8988T (cell line): Measurements from ENCODE around the gene SLC12A3.
"Not testable (repeated sequence)": the region's sequence is repeated elsewhere in the genome, so short reads cannot be mapped to it uniquely, and the experiment has no call there.

ENCODE experiments used
- DNase-seq: peaks from one replicate; pipeline ENCODE4 v3.0.0; 2011

The SLC12A3 gene

DNA sequence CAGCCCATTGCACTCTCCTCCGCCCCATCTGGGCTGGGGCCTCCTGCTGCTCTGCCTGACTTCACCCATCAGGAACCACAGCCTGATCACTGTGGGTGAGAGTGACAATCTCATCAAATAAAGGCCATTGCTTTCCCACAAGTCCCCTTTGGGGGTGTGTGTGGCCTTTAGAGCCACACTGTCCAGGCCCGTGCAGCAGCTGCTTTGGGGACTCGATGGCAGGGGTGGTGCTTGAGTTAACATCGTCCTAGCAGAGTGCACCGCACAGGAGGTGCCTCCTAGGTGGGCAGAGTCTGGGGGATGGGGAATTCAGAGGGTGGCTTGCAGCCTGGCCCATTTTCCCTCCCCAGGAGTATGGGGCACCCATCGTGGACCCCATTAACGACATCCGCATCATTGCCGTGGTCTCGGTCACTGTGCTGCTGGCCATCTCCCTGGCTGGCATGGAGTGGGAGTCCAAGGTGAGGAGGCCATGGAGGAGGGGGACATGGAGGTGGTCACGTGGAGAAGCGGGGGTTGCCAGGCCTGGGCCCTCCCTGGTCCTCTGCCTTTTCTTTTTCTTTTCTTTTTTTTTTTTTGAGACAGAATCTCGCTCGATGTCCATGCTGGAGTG is 5.4 kb downstream of the SLC12A3 start:
- DNase-seq: no peak

DNA sequence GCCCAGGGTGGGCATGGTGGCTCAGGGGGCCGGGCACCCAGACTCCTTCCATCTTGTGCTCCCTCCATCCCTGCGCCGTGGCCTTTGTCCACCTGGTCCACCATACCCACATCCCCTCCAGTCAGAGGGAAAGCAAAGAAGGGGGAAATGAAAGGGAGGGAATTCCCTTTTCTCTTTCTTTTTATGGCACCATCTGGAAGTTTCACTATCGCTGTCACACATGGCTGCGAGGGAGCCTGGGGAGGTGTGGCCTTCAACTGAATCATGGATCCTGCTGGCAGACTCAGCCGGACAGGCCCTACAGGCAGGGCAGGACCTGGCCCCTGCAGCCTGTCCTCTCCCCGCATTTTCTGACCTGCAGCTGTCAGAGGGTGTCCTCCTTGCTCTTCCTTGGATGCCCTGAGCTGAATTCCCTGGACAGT is 6.2 kb downstream of the SLC12A3 start:
- no peak for DNase-seq

- DNase-seq: no peak
These were observed 7.9 kb downstream of the SLC12A3 start for GRCh38 chr16:56872863-56873391.

DNA sequence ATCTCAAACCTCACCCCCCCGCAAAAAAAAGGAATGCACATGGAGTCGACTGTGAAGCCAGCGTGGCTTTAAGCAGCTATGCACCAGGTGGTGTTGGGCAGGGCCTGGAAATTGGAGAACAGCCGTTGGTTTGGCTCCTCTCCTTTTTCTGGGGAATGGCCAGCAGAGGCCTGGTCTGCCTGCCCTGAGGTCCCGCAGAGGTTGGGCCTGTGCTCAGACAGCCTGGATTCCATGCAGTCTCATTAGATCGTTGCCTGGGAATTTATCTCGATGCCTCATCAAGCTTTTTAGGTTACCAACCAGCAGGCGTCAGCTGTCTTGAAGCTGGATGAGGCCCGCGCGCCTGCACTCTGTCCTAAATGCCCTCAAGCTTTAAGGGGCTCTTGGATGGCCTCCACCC is 9.8 kb downstream of the SLC12A3 start:
- no peak for DNase-seq

DNA sequence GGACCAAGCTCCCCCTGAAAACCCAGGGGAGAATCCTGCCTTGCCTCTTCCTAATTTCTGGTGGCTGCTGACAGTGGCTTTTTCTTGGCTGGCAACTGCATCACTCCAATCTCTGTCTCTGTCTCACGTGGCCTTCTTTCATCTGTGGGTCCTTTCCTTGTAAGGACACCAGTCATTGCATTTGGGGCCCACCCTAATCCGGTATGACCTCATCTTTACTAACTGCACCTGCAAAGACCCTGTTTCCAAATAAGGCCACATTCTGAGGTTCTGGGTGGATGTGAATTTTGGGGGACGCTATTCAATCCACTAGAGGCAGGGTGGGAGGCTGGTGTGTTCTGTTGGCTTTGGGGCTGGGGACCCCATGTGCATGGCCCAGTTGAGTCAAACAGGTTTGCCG is 11.0 kb downstream of the SLC12A3 start:
- DNase-seq: no peak

DNA sequence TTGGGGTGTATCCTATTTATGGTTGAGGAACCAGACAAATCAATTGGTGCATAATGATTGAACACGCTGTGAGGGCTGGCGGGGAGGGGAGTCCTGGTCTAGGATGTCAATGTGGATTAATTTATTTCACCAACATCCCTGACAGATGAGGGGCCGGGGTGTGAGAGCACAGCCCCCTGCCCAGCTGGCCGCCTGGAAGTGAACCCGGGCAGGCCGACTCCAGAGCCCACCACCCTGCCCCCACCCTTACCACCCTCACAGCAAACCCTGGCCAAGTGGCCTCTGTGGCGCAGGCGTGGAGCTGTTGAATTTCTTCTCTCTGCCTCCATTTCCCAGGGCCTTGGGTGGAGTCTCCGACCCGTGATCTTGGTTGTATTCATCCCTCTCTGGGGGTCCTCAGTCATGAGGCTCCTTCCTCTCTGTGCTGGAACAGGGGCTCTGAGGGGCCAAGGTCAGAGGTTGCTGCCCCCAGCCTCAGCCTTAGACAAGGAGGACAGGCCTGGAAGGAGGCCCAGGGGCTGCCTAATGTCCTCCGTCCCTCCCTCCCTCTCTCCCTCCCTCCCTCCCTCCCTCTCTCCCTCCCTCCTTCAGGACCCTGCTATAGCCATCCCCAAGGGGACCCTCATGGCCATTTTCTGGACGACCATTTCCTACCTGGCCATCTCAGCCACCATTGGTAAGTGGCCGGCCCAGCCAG is 12.6 kb downstream of the SLC12A3 start:
- no peak for DNase-seq

DNA sequence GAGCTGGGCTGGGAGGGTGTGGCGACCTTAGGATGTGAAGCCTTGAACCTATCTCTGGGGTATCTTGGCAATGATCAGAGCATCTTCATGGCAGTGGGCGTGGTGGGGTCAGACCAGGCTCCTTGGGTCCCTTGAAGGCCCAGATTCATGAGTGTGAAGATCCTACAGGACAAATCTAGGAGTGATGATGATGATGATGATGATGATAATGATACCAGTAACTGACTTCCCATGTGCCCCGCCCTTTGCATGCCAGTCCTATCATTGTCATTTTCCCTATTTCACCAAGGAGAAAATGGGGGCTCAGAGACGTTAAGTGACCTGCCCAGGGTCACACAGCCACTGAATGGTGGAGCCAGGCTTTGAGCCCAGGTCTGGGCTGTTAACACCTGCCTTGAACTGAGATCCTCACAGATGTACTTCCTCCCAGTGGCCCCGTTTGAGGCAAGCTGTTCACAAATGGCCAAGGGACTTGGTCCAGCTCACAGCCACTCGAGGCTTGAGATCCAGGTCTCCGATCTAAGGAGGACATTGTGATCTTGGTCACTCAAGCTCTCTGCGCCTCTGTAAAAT is 13.4 kb downstream of the SLC12A3 start:
- no peak for DNase-seq

DNA sequence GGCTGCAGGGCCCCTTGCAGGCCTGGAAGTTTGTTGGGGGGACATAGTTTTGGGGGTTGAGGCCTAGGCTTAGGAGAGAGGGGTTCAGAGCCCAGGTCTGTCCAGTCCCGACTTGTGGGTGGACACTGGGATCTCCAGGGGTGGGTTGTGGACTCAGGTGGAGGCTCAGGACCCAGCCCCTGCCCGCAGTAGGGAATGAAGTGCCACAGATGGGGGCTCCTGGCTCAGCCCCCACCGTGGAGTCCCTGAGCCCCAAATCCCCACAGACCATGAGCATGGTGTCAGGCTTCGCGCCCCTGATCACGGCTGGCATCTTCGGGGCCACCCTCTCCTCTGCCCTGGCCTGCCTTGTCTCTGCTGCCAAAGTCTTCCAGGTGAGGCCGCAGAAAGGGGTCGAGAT is 14.3 kb downstream of the SLC12A3 start:
- no peak for DNase-seq

DNA sequence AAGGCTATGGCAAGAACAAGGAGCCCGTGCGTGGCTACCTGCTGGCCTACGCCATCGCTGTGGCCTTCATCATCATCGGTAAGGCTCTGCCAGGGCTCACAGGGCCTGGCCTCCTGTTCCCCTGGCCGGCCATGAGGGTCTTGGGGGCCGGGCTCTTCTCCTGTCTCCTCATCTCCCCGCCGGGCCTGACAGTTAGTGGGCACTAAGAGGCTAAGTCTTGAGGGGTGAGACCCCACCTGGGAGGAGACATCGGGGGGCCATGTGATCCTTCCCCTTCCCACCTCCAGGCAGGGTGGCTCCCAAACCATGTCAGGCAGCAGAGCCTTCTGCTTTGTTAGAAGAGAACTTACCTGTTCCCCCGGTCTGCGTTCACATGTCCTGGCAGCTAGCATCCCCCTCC is 15.2 kb downstream of the SLC12A3 start:
- DNase-seq: no peak

GRCh38 chr16:56880685-56881084 is 15.7 kb downstream of the SLC12A3 start:
- no peak for DNase-seq

DNA sequence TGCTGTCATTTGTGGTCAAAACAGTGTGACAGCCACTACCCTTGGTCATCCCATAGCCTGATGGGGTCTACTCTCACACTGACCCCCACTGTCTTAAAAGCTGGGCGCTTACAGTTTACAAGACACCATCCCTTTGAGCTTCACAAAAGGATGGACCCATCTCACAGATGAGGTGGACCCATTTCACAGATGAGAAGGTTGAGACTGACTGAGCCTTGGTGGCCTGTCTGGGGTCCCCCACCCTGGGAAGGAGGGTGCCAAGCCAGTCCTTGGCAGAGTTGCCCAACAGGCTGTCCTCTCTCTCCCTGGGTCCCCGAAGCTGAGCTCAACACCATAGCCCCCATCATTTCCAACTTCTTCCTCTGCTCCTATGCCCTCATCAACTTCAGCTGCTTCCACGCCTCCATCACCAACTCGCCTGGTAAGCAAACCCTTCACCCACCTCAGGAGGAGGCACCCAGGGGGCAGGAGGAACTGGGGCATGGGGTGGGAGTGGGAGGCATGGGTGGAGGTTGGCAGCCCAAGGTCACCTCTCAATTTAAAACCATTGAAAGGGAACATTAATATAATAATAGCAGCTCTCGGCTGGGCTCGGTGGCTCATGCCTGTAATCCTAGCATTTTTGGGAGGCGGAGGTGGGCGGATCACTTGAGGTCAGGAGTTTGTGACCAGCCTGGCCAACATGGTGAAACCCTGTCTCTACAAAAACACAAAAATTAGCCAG is 17.2 kb downstream of the SLC12A3 start:
- no peak for DNase-seq

GRCh38 chr16:56883586-56883985 is 18.6 kb downstream of the SLC12A3 start:
- no peak for DNase-seq

GRCh38 chr16:56884026-56884582 is 19.1 kb downstream of the SLC12A3 start:
- DNase-seq: no peak

GRCh38 chr16:56884929-56885328 is 19.9 kb downstream of the SLC12A3 start:
- not testable (repeated sequence) for DNase-seq

DNA sequence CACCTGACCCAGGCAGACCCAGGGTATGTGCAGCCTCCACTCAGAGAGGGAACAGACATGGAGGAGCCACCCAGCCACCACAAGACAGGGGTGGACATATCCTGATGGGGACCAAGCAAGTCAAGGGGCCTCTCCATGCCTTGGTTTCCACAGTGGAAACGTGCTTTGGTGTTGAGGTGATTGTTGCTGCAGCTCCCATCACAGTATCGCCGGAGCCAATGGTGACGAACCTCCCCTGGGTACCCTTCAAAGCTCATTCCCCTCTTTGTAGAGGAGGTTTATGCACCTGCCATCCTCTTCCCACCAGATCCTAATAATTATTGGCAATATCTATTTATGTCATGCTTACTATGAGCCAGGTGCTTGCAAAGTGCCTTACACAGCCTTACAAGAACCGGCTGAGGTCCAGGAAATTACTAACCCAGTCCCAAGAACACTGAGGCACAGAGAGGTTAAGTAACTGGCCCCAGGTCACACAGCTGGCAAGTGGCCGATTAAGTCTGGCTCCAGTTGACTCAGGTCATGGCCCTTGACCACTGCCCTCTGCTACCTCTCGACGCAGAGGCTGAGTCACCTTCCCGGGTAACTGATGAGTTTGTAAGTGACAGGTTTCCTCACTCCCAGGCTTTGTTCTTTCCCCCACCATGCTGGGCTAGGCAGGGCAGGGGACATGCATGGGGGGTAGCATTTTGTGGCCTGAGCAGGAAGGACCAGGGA is 20.6 kb downstream of the SLC12A3 start:
- DNase-seq: no peak

- DNase-seq: no peak
These were observed 21.3 kb downstream of the SLC12A3 start for GRCh38 chr16:56886296-56886695.

GRCh38 chr16:56886826-56887225 is 21.8 kb downstream of the SLC12A3 start:
- DNase-seq: no peak

- DNase-seq: no peak
These were observed 23.8 kb downstream of the SLC12A3 start for GRCh38 chr16:56888806-56889205.

- DNase-seq: no peak
These were observed 24.2 kb downstream of the SLC12A3 start for GRCh38 chr16:56889206-56889605.

- DNase-seq: no peak
These were observed 26.7 kb downstream of the SLC12A3 start for GRCh38 chr16:56891685-56892084.

- DNase-seq: no peak
These were observed 27.7 kb downstream of the SLC12A3 start for GRCh38 chr16:56892705-56893104.

GRCh38 chr16:56894331-56894917 is 29.4 kb downstream of the SLC12A3 start:
- no peak for DNase-seq
